Spinal cord (tissue), 10 donors: ENCODE measurements around the gene TP63. TPM values are rescaled to one million over a fixed set of nuclear protein-coding genes. Genes with fewer than 3 reads are reported as not detected.

ENCODE experiments used
- DNase-seq, 6 donors: peaks; one replicate each; pipeline versions ENCODE4 v3.0.0 to v3.0.0-alpha.2; 2013 to 2015; ENCODE audit warnings: low spot score in 6 of 6, low read depth in 4 of 6
- H3K27ac ChIP-seq: one replicate; pipeline ENCODE4 v1.5.1; 2013; ENCODE audit warnings: low read depth, low read length, control low read depth
- H3K27me3 ChIP-seq: one replicate; pipeline ENCODE4 v1.6.1; 2013; ENCODE audit warnings: low read length; ENCODE audit not compliant: control insufficient read depth, insufficient read depth
- H3K36me3 ChIP-seq: one replicate; pipeline ENCODE4 v1.6.1; 2013; ENCODE audit warnings: low read length; ENCODE audit not compliant: control insufficient read depth, insufficient read depth
- H3K4me1 ChIP-seq: one replicate; pipeline ENCODE4 v1.6.1; 2013; ENCODE audit warnings: low read length; ENCODE audit not compliant: control insufficient read depth, insufficient read depth
- H3K4me3 ChIP-seq: one replicate; pipeline ENCODE4 v1.5.1; 2013; ENCODE audit warnings: low read depth, low read length, control low read depth
- H3K9me3 ChIP-seq: one replicate; pipeline ENCODE4 v1.6.1; 2013; ENCODE audit warnings: low read length; ENCODE audit not compliant: control insufficient read depth, insufficient read depth
- WGBS: methylation state at CpG from one replicate; pipeline ENCODE4 v1.1.5; 2013; ENCODE audit warnings: missing lambda C conversion rate; ENCODE audit not compliant: insufficient coverage; 5-methylcytosine and 5-hydroxymethylcytosine counted together
- polyA plus RNA-seq, 2 donors: library from polyadenylated mRNA; unstranded; fragments of 120-200 nt; gene quantifications; one replicate each; pipeline ENCODE4 v1.2.1, GENCODE V29; 2013; ENCODE audit not compliant: insufficient read length in 2 of 2
- total RNA-seq, 2 donors: library from RNA; depleted of rRNA in 1 of 2; stranded (reverse); fragments of 120-200 nt in 1 of 2; fragments of >200 nt in 1 of 2; gene quantifications; one replicate each; pipeline versions ENCODE4 v1.2.3 to v1.2.4, GENCODE V29; 2013 to 2014
- donor health status: healthy.

Gene TP63
- total and polyA plus RNA-seq, 4 donors, result 0.29 to 4.3 (median 2.2) TPM

DNA sequence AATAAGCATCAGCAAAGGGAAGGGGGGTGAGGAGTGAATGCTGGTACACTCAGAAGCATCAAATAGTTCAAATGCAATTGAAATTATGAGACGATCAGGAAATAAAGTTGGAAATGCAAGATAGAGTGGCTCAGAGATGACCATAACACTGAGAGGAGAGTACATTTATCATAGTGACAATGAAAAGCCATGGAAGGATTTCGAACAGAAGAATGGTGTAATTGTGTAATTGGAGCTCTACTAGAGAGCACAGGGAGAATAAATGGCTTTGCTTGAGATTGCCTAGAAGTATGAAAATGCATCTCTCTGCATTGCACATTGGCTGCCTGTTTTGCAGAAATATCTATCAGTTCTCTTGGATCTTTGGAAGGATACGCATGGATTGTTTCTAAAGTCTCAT is 163.3 kb downstream of the TP63 start:
- 80% methylated on average over 3 of the region's 3 CpGs for WGBS

DNA sequence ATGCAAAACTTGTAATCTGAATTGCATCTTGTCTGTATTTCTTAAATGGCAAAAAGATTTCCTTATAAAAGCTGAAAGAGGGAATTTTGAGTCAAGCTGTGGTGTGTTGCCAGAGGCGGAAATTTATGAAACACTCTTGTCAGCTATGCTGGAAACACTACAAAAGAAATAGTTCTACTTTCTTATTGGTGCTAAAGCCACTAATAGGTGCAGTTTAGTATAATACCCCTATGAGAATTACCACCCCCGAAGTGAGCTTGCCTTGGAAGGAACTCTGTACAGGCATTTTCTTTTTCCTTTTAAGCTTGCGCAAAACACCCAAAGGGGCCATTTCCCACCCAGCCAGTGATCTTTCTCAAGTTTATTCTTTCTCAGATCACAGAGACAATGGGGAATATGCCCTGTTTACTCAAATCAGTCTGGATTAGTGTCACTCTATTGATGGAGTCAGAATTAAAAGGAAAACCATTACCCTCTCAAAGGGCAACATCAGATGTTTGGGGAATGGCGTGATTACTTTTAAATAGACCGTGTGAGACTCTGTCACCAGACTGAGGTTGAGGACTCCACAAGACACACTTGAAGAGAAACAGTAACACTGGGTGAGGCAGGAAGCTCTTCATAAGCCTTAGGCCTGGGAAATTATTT is 166.0 kb downstream of the TP63 start:
- no peak overlapping the region for H3K4me3 ChIP-seq

More for the DNA sequence above, 163.3 kb downstream of the TP63 start:
- Histone ChIP-seq H3K4me1 (no peaks in the 10 kb centered on the region), H3K4me3 (no peak overlapping the region), H3K36me3 (no peaks in the 10 kb centered on the region), H3K9me3 (no peaks in the 10 kb centered on the region), H3K27me3 (no peaks in the 10 kb centered on the region), H3K27ac (no peak overlapping the region)
- no peak for DNase-seq

DNA sequence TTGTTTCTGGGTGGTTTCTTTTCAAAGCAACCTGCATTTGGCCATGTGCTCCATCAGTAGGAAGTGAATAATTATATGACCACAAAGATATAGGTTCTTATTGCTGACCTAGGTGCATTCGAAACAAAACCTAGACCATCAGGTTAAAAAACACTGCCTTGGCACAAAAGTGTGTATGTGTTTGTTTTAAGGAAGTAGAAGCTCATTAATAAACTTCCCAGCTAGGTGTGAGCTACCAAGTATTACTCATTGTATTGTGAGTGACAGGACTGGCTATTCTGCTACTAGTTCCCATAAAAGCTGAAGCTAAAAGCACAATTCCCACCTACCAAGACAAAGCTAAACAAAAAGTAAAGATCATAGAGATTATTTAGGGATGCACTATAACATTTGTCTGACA is 168.2 kb downstream of the TP63 start:
- no peak overlapping the region for H3K4me3 ChIP-seq
- no peak for DNase-seq
- no CpG with 5 or more reads among the region's 1 CpG for WGBS
- no peaks in the 10 kb centered on the region for H3K27me3 ChIP-seq
- no peaks in the 10 kb centered on the region for H3K9me3 ChIP-seq
- no peaks in the 10 kb centered on the region for H3K4me1 ChIP-seq
- H3K36me3 ChIP-seq, result no peaks in the 10 kb centered on the region
- no peak overlapping the region for H3K27ac ChIP-seq

More for the DNA sequence above, 166.0 kb downstream of the TP63 start:
- WGBS, result no CpG with 5 or more reads among the region's 5 CpGs
- H3K27me3 ChIP-seq, result no peaks in the 10 kb centered on the region
- H3K36me3 ChIP-seq, result no peaks in the 10 kb centered on the region
- no peak overlapping the region for H3K27ac ChIP-seq
- no peaks in the 10 kb centered on the region for H3K9me3 ChIP-seq
- H3K4me1 ChIP-seq, result no peaks in the 10 kb centered on the region
- DNase-seq, result peak in 1 of 6 donors; percentile 58

DNA sequence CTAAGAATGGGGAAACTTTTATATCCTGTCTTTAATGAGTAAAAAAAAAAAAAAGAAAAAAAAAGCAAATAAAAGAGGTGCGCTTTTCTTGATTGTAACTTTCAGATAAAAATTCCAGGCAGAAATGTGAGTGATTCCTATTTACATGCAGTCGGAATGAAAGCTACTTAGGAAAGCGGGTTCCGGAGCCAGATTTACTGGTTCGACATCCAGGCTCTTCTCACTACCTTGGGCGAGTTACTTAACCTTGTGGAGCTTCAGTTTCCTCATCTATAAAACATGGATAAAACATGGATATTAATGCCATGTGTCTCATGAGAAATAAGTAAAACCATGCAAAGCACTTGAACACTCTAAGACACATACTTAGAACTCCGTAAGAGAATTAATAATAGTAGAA is 169.2 kb downstream of the TP63 start:
- Histone ChIP-seq H3K9me3 (no peaks in the 10 kb centered on the region), H3K4me3 (no peak overlapping the region), H3K36me3 (no peaks in the 10 kb centered on the region), H3K27ac (no peak overlapping the region), H3K4me1 (no peaks in the 10 kb centered on the region), H3K27me3 (no peaks in the 10 kb centered on the region)
- DNase-seq, result no peak
- WGBS, result 100% methylated on average over 2 of the region's 7 CpGs

DNA sequence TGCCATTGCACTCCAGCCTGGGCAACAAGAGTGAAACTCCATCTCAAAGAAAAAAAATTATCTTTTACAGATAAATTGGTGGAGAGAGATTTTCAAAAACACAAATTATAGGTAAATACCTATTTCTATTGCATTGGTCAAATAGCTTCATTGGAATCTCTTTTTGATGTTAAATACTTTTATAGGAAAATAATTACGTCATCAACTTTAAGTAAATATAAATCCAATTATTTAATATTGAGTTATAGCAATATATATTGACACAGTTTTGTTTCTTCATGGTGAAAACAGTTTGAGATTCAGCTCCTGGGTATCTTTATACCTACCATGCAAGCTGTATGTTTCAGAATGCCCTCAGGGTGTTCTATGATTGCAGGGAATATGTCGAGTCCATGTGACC is 172.1 kb downstream of the TP63 start:
- no peak for DNase-seq
- no CpG with 5 or more reads among the region's 2 CpGs for WGBS
- Histone ChIP-seq H3K4me3 (no peak overlapping the region), H3K9me3 (no peaks in the 10 kb centered on the region), H3K4me1 (no peaks in the 10 kb centered on the region), H3K36me3 (no peaks in the 10 kb centered on the region), H3K27ac (no peak overlapping the region), H3K27me3 (peaks cover 7% of the 10 kb centered on the region)

DNA sequence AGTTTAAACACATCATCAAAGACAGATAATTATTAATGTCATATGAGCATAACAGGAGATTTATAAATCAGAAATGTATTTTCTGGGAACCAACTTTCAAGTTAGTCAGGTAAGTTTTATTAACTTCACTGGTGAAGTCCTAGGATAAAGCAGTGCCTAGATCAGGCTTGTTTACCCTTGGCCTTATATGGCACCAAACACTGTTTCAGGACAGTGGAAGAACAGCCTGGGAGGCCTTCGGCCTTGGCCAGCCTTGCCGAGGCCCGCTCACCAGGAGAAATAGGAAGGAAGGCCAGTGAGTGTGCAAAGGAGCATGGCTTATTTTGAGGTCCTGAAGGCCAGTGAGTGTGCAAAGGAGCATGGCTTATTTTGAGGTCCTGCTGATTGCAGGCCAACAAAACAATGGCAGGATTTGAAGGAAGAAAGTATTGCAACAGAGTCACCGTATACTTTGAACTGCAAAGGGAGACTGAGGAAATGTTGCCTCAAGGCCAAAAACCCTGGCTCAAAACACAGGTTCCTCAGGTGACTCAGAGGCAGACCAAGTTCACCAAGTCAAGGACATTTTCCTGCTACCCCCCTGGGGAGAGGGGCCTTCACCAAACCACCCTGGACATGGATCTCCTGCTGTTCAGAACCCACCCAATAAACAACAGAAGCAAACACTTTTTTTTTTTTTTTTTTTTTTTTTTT is 174.3 kb downstream of the TP63 start:
- 56% methylated on average over 4 of the region's 4 CpGs for whole genome bisulfite sequencing
- no peak for DNase-seq
- H3K27ac ChIP-seq, result no peak overlapping the region
- no peak overlapping the region for H3K4me3 ChIP-seq
- no peaks in the 10 kb centered on the region for H3K9me3 ChIP-seq
- H3K27me3 ChIP-seq, result peaks cover 7% of the 10 kb centered on the region
- H3K36me3 ChIP-seq, result no peaks in the 10 kb centered on the region
- H3K4me1 ChIP-seq, result no peaks in the 10 kb centered on the region

DNA sequence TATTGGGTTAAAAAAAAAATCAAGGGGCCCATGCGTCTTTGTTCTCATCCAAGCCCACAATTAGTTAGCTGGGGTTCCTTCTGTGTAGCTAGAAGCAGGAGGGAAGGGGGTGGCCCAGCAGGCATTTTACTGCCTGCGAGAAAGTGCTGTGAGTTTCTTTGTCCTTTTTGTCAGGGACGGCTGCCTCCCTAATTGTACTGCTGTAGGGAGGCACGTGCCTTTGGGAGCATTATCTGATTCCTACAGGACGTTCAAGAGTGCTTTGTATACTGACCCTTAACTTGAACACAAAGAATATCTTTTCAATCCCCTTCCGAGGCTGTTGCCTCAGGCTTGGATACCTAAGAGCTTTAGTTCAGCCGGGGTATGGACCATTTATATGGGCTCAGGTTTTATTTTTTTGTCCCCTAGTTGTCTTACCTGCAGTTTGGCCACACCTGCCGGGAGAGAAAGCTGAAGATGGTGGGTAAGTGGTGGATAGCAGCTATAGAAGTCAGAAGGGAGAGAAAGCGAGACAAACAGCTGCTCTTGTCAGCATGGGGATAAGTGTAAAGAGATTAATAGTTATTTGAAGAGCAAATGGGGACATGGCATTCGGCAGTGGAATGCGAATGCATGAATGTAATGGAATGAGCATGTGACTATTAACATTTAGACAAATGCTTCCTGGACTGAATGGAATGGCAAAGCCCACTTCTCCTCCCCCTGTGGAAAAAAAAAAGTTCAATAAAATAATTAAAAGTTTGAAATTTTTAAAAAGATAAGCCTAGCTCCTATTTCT is 175.2 kb downstream of the TP63 start:
- 25% methylated on average over 5 of the region's 11 CpGs for WGBS
- Histone ChIP-seq H3K4me1 (no peaks in the 10 kb centered on the region), H3K36me3 (no peaks in the 10 kb centered on the region), H3K27ac (no peak overlapping the region), H3K27me3 (peaks cover 7% of the 10 kb centered on the region), H3K4me3 (no peak overlapping the region), H3K9me3 (no peaks in the 10 kb centered on the region)
- peak in 1 of 6 donors; percentile 39 for DNase-seq

DNA sequence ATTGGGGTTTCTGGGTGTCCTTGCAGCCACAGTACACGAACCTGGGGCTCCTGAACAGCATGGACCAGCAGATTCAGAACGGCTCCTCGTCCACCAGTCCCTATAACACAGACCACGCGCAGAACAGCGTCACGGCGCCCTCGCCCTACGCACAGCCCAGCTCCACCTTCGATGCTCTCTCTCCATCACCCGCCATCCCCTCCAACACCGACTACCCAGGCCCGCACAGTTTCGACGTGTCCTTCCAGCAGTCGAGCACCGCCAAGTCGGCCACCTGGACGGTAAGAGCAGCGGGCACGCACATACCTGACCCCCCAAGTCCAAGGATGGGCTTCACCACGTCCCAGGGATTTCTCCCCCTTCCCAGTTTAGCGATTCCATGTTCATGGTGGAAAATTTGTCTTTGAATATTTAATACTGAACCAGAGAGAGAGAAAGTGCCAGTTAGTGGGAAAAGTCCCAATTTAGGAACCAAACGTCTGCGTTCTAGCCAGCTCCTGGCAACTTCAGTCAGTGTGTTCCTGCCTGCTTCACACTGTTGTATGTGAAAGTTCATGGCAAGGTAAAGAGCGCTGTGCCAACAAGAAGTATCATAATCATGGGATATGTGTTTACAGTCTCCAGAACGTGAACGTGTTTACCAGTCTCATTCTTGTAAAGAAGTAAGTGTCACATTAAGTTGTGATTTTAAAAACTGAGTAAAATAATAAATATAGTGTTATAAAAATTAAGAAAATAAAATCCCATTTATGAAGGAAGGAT is 177.2 kb downstream of the TP63 start:
- H3K4me3 ChIP-seq, result no peak overlapping the region
- no peaks in the 10 kb centered on the region for H3K9me3 ChIP-seq
- H3K4me1 ChIP-seq, result no peaks in the 10 kb centered on the region
- DNase-seq, result no peak
- 95% methylated on average over 24 of the region's 29 CpGs for WGBS
- no peaks in the 10 kb centered on the region for H3K36me3 ChIP-seq
- H3K27ac ChIP-seq, result no peak overlapping the region
- H3K27me3 ChIP-seq, result peaks cover 7% of the 10 kb centered on the region

DNA sequence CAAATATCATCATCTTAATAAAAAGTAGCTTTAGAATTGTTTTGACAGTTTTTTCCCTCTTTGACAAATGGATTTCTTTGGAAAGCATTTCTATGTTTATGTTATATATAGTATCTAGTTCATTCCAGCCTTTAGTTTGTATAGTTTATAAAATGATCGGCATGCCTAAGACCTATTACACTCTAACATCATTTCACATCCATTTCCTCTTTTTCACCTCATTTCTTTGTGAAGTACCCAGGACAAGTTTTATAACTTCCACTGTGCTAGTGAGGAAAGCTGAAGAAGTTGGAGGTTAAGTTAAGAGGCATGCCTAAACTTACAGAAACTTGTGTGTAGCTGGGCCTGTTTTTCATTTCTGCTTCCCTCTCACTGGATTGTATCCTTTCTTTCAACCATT is 178.4 kb downstream of the TP63 start:
- no peak overlapping the region for H3K4me3 ChIP-seq
- no peaks in the 10 kb centered on the region for H3K9me3 ChIP-seq
- no peak for DNase-seq
- no peak overlapping the region for H3K27ac ChIP-seq
- H3K36me3 ChIP-seq, result no peaks in the 10 kb centered on the region
- WGBS, result no CpG with 5 or more reads among the region's 1 CpG
- H3K27me3 ChIP-seq, result peaks cover 11% of the 10 kb centered on the region
- no peaks in the 10 kb centered on the region for H3K4me1 ChIP-seq
